Measurements from ENCODE around the gene TMEM40.

The TMEM40 gene

DNA sequence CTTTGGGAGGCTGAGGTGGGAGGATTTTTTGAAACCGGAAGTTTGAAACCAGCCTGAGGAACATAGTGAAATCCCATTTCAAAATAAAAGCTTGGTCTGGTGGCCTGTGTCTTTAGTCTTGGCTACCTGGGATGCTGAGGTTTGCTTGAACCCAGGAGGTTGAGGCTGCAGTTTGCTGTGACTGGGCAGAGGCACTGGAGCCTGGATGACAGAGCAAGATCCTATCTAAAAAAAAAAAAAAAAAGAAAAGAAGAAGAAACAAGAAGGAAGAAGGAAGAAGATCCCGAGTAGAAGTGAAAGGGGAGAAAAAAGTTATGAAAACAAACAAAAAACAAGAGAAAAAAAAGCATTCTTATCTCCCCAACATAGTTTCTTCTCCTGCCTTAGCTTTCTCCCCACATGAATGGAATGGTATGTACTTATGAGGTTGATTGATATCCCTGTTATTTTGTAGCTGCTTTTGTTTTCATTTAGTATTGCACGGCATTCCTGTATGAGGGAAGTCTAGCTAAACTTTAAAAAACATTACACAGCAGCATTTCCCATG lies 42.4 kb downstream of the TMEM40 start:
- TF ChIP-seq CTCF (IDR thresholded peaks at IDR 0.05; ENCODE audit: insufficient read depth, missing control alignments): no peak
- no peak for DNase-seq (ENCODE audit: insufficient read length, low spot score)

DNA sequence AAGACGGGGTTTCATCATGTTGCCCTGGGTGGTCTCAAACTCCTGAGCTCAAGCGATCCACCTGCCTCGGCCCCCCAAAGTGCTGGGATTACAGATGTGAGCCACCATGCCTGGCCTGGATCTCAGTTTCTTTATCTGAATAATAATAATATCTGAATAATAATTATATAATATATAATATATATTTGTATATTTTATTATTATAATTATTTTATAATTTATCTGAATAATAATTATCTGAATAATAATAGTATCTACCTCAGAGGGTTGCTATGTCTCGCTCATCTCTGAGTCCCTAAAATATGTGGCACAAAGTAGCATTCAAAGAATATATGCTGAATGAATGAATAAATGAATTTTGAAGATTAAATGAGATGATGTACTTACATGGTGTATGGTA lies 44.8 kb downstream of the TMEM40 start:
- FAIRE-seq: no peak
- TF ChIP-seq CTCF (IDR thresholded peaks at IDR 0.05; ENCODE audit: insufficient read depth, missing control alignments): no peak

More for the DNA sequence above, 42.4 kb downstream of the TMEM40 start:
- no peak for FAIRE-seq

GRCh38 chr3:12710062-12710461 lies 49.0 kb downstream of the TMEM40 start:
- no peak for TF ChIP-seq CTCF (IDR thresholded peaks at IDR 0.05; ENCODE audit: insufficient read depth, missing control alignments)
- FAIRE-seq: no peak
- no peak for DNase-seq (ENCODE audit: insufficient read length, low spot score)

More for the DNA sequence above, 44.8 kb downstream of the TMEM40 start:
- DNase-seq (ENCODE audit: insufficient read length, low spot score): no peak

DNA sequence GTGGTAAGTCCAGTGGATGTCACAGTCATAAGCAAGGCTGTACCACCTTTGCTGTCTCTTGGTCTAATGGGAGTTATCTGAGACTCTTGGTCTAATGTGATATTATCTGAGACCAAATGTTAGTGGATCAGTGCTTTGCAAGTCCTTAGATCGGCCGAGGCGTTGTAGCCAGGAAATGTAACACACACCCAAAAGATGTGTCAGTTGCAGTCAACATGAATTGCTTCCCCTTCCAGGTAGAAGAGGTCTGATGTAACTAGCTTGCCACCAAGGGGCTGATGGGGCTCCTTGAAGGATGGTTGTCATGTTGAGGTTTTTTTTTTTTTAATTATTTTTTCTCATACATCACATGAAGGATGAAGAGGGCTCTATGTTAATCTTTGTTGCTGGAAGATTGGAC lies 49.7 kb downstream of the TMEM40 start:
- TF ChIP-seq CTCF (IDR thresholded peaks at IDR 0.05; ENCODE audit: insufficient read depth, missing control alignments): no peak
- DNase-seq (ENCODE audit: insufficient read length, low spot score): no peak
- FAIRE-seq: no peak

DNA sequence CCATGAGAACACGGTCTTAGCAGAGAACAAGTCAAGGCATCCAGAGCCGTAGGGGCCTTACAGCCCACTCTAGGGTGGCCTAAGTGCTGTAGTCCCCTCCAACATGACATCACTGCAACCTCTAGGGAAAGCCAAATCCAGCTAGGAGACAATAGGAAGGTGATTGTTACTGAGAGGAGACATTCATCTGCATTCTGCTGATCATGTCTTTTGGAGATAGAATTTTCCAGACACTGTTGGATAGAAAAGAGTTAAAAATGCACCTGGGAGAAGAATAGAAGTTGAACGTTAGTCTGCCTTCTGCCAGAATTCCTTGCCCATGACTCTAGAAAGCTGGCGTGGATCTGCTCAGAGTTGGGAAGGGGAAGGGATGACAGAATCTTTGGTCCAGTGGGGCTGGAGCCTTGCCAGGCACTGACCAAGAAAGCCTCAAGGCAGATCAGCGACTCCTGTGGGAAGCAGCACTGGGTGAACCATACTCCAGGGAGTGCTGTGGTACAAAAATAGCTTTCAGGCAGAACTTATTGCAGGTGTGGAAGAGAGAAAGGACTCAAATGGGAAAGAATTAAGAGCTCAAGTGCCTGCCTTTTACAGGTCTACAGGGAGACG lies 50.4 kb downstream of the TMEM40 start:
- no peak for TF ChIP-seq CTCF (IDR thresholded peaks at IDR 0.05; ENCODE audit: insufficient read depth, missing control alignments)
- no peak for FAIRE-seq
- no peak for DNase-seq (ENCODE audit: insufficient read length, low spot score)

DNA sequence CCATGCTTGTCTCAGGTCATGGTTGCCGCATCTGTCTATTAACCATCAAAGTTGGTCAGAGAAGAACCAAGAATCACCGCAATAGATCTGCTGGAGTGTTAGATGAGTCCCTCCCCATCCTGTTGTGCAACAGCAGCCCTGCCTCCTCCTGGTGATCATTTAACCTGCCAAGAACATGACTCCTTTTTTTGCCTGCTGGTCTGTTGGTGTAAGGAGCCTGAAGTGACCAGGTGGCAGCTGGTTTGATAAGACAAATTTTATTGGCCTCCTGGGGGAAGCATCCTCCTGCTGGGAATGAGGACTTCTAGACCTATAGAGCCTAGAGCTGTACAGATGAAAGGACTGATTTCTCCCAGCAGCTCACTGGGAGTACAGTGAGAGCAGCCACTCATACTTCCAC lies 51.6 kb downstream of the TMEM40 start:
- FAIRE-seq: no peak
- DNase-seq (ENCODE audit: insufficient read length, low spot score): no peak
- TF ChIP-seq CTCF (IDR thresholded peaks at IDR 0.05; ENCODE audit: insufficient read depth, missing control alignments): no peak

DNA sequence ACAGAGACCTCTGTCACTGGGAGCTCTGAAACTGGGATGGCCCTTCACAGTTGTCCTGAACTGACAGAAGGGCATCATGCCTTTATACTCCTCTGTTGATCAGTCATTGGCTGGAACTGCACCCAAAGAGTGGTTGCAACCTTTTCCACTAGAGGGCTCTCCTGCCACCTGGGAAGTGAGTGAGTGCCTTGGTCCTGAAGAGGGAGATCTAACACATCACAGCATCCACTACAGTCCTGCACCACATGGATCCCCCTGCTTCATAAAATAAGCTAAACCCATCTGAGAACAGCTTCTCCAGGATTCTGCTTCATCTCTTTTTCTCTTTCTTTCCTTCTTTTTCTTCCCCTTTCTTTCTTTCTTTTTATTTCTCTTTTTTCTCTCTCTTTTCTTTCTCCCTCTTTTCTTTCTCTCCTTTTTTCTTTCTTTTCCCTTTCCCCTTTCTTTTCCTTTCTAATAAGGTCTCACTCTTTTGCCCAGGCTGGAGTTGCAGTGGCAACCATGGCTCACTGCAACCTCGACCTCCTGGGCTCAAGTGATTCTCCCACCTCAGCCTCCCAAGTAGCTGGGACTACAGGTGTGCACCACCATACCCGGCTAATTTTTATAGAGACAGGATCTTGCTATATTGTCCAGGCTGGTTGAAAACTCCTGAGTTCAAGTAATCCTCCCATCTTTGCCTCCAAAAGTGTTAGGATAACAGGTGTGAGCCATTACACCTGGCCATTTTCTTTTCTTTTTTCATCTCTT lies 52.4 kb downstream of the TMEM40 start:
- peak; percentile 82 for TF ChIP-seq CTCF (IDR thresholded peaks at IDR 0.05; ENCODE audit: insufficient read depth, missing control alignments)
- DNase-seq (ENCODE audit: insufficient read length, low spot score): no peak
- FAIRE-seq: no peak

Data from D721Med (cell line).